Measurements from ENCODE around the gene DNAAF2.

DNA sequence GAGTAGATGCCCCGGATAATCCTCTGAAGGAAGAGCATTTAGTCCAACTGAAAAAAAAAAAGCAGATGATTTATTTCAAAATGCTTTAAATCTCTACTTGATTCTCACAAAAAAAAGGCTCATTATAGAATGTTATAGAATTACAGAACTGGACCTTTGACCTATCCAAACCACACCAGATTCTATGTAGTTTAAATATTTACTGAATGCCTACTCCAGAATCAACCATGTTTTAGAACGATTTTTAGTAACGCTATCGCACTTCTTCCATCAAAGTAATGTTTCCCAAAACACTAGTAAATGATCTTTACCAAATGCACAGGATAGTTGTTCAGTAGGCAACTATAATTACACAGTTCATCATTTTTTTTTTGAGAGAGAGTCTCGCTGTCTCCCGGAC lies 51.4 kb downstream of the DNAAF2 start:
- TF ChIP-seq TAF1 (IDR thresholded peaks at IDR 0.05; ENCODE audit: low read depth, low read length) (no peak), SPI1 (IDR thresholded peaks at IDR 0.05; ENCODE audit: low read depth, low read length) (no peak), POLR2A (IDR thresholded peaks at IDR 0.05; ENCODE audit: low read depth, low read length) (no peak), PAX5 (IDR thresholded peaks at IDR 0.05; ENCODE audit: insufficient read depth, low read length, severe bottlenecking) (no peak), POLR2AphosphoS5 (IDR thresholded peaks at IDR 0.05; ENCODE audit: low read depth, low read length) (no peak)
